K562 (cell line): ENCODE results near the gene GNB2. TPM values are rescaled to one million over a fixed set of nuclear protein-coding genes. Genes with fewer than 3 reads are reported as not detected.

Source experiments
- ATAC-seq: fragments of 200-7000 bp; cut with Tn5 transposase; 3 replicates; pipeline ENCODE4 v1.9.1; 2020; ENCODE audit warnings: moderate library complexity
- BruUV-seq: library from RNA; stranded (reverse); fragments of 400-500 nt; replicated peaks from 2 replicates; lab custom pipeline; 2021; lab: Mats Ljungman, UMichigan
- CTCF ChIA-PET: fragments of 300-600 bp; formaldehyde crosslinking; extraction: SDS; loops from one replicate; lab custom pipeline; 2021; ENCODE audit warnings: low intra/inter-chr PET ratio; lab: Yijun Ruan, JAX
- POLR2A ChIA-PET: fragments of 300-600, 350-650 bp; sonication (Branson Sonifier 250); formaldehyde crosslinking; extraction: SDS; loops from one replicate; lab custom pipeline; 2021; ENCODE audit warnings: antibody characterized with exemption, inconsistent platforms; lab: Yijun Ruan, JAX
- DNase-seq, 4 experiments: peaks; one replicate each; pipeline versions ENCODE4 v3.0.0 to v3.0.0-alpha.2; 2011 to 2018; ENCODE audit warnings: low spot score in 3 of 4, mixed read lengths in 3 of 4; ENCODE audit errors: extremely low read depth in 1 of 4
- FAIRE-seq: peaks from 2 replicates; lab custom pipeline; 2011; peaks lifted over from hg19 to GRCh38; lab: Jason Lieb, UNC
- H2AFZ ChIP-seq: 2 replicates; pipeline ENCODE4 v1.6.0; 2011; ENCODE audit warnings: low read depth, low read length, control low read depth, inconsistent platforms
- H3K27ac ChIP-seq: fragments of 200-600 bp; 3 replicates; pipeline ENCODE4 v1.8.0; 2011; ENCODE audit warnings: low read depth, mild to moderate bottlenecking, control low read depth, inconsistent platforms, low read length, moderate library complexity, mixed read lengths; ENCODE audit errors: extremely low read depth
- H3K27me3 ChIP-seq, 2 experiments: fragments of 300-600 bp in 1 of 2; 2 replicates in 1 of 2; 3 replicates in 1 of 2; pipeline versions ENCODE4 v1.6.0 to v1.8.0; 2011; ENCODE audit warnings: inconsistent platforms in 2 of 2, low read length in 2 of 2, mild to moderate bottlenecking in 1 of 2, mixed read lengths in 1 of 2, moderate library complexity in 1 of 2; ENCODE audit not compliant: control insufficient read depth in 2 of 2, insufficient read depth in 2 of 2
- H3K36me3 ChIP-seq: fragments of 300-600 bp; 3 replicates; pipeline ENCODE4 v1.8.0; 2011; ENCODE audit warnings: mild to moderate bottlenecking, low read length, inconsistent platforms; ENCODE audit not compliant: control insufficient read depth, insufficient read depth
- H3K4me1 ChIP-seq, 2 experiments: fragments of 200-600 bp in 1 of 2; replicated peaks in 1 of 2; 2 replicates in 1 of 2; 3 replicates in 1 of 2; pipeline versions ENCODE4 v1.5.1 to v1.8.0; 2011; ENCODE audit warnings: inconsistent platforms in 2 of 2, low read length in 2 of 2, mild to moderate bottlenecking in 1 of 2, mixed read lengths in 1 of 2, moderate library complexity in 1 of 2; ENCODE audit not compliant: control insufficient read depth in 2 of 2, insufficient read depth in 2 of 2
- H3K4me2 ChIP-seq: 2 replicates; pipeline ENCODE4 v1.6.1; 2011; ENCODE audit warnings: low read length, control low read depth, inconsistent platforms, mixed read lengths; ENCODE audit not compliant: insufficient read depth
- H3K4me3 ChIP-seq: fragments of 200-600 bp; sonication (generic), shearing (Covaris generic); 2 replicates; pipeline ENCODE4 v1.5.1; 2016; ENCODE audit warnings: control low read depth, inconsistent platforms
- H3K79me2 ChIP-seq: fragments of 200-600 bp; 3 replicates; pipeline ENCODE4 v1.8.0; 2011; ENCODE audit warnings: low read length, inconsistent platforms; ENCODE audit not compliant: control insufficient read depth, insufficient read depth
- H3K9ac ChIP-seq, 2 experiments: 2 replicates each; pipeline versions ENCODE4 v1.6.0 to v1.6.1; 2011; ENCODE audit warnings: low read depth in 2 of 2, low read length in 2 of 2, control low read depth in 1 of 2, inconsistent platforms in 1 of 2, mild to moderate bottlenecking in 1 of 2, mixed read lengths in 1 of 2; ENCODE audit not compliant: insufficient read depth in 1 of 2
- H3K9me1 ChIP-seq: one replicate; pipeline ENCODE4 v1.6.0; 2011; ENCODE audit warnings: inconsistent platforms, mild to moderate bottlenecking, low read length, moderate library complexity; ENCODE audit not compliant: control insufficient read depth, insufficient read depth
- H3K9me3 ChIP-seq: replicated peaks from 2 replicates; pipeline ENCODE4 v1.5.1; 2011; ENCODE audit warnings: low read depth, low read length, inconsistent platforms; ENCODE audit not compliant: control insufficient read depth, insufficient read depth
- H4K20me1 ChIP-seq: replicated peaks from 2 replicates; pipeline ENCODE4 v1.6.1; 2011; ENCODE audit warnings: low read length, inconsistent platforms, mixed read lengths; ENCODE audit not compliant: control insufficient read depth, insufficient read depth
- ARID1B ChIP-seq: fragments of 450-650 bp; IDR thresholded peaks from 2 replicates; pipeline ENCODE4 v1.6.1; 2016; ENCODE audit warnings: antibody characterized with exemption, mild to moderate bottlenecking, inconsistent platforms
- CLOCK ChIP-seq: fragments of 250-450 bp; sonication (Bioruptor Pico); IDR thresholded peaks from 2 replicates; pipeline ENCODE4 v1.4.0; 2020; ENCODE audit warnings: mild to moderate bottlenecking, moderate library complexity, borderline replicate concordance
- ETV1 ChIP-seq: fragments of 450-650 bp; conservative IDR thresholded peaks from 2 replicates; pipeline ENCODE4 v1.6.1; 2016; ENCODE audit warnings: missing genetic modification characterization, control low read depth, low read depth, missing compliant biosample characterization
- FOXA1 ChIP-seq: fragments of 450-650 bp; IDR thresholded peaks from 2 replicates; pipeline ENCODE4 v1.6.1; 2016; ENCODE audit warnings: mild to moderate bottlenecking, borderline replicate concordance
- LARP7 ChIP-seq: fragments of 450-650 bp; IDR thresholded peaks from 2 replicates; pipeline ENCODE4 v1.6.1; 2016
- MTA3 ChIP-seq: fragments of 450-650 bp; formaldehyde crosslinking; IDR thresholded peaks from 2 replicates; pipeline ENCODE4 v1.6.1; 2017; ENCODE audit warnings: mild to moderate bottlenecking, borderline replicate concordance
- MXD1 ChIP-seq: fragments of 250-450 bp; sonication (Bioruptor Pico); IDR thresholded peaks from 2 replicates; pipeline ENCODE4 v1.8.0; 2021; ENCODE audit warnings: borderline replicate concordance, mild to moderate bottlenecking, moderate library complexity; ENCODE audit not compliant: poor library complexity, severe bottlenecking
- NONO ChIP-seq, 2 experiments: fragments of 200-400 bp in 1 of 2; fragments of 450-650 bp in 1 of 2; formaldehyde crosslinking in 1 of 2; IDR thresholded peaks; 2 replicates each; pipeline ENCODE4 v1.6.1; 2017; ENCODE audit warnings: low read depth in 2 of 2, mild to moderate bottlenecking in 2 of 2, moderate library complexity in 2 of 2, low read length in 1 of 2
- SNRNP70 ChIP-seq: fragments of 200-400 bp; formaldehyde crosslinking; optimal IDR thresholded peaks from 2 replicates; pipeline ENCODE3; 2017; ENCODE audit warnings: low read depth, low read length
- SP2 ChIP-seq: IDR thresholded peaks from 2 replicates; pipeline ENCODE4 v1.6.1; 2011; ENCODE audit warnings: mild to moderate bottlenecking, low read depth, low read length, moderate library complexity; ENCODE audit not compliant: poor library complexity, severe bottlenecking; ENCODE audit errors: extremely low read depth
- TCF7 ChIP-seq: sonication (generic); IDR thresholded peaks from 2 replicates; pipeline ENCODE4 v1.6.1; 2016; ENCODE audit warnings: antibody characterized with exemption, borderline replicate concordance
- TEAD1 ChIP-seq, 2 experiments: fragments of 450-650 bp in 1 of 2; sonication (generic) in 1 of 2; formaldehyde crosslinking; IDR thresholded peaks; 2 replicates each; pipeline versions ENCODE4 v1.4.0 to v1.8.0; 2020 to 2022; ENCODE audit warnings: mild to moderate bottlenecking in 2 of 2, missing genetic modification reagents in 1 of 2
- U2AF2 ChIP-seq: fragments of 200-400 bp; formaldehyde crosslinking; optimal IDR thresholded peaks from 2 replicates; pipeline ENCODE3; 2017; ENCODE audit warnings: low read depth, mild to moderate bottlenecking, low read length
- ZFP1 ChIP-seq: fragments of 450-650 bp; formaldehyde crosslinking; IDR thresholded peaks from 2 replicates; pipeline ENCODE4 v1.4.0; 2020; ENCODE audit warnings: mild to moderate bottlenecking, mixed read lengths
- ZFP30 ChIP-seq: fragments of 250-450 bp; sonication (Bioruptor Pico); IDR thresholded peaks from 2 replicates; pipeline ENCODE4 v1.8.0; 2022; ENCODE audit warnings: moderate library complexity, mild to moderate bottlenecking, inconsistent platforms, borderline replicate concordance
- ZNF311 ChIP-seq: fragments of 250-450 bp; sonication (Bioruptor Pico); IDR thresholded peaks from 2 replicates; pipeline ENCODE4 v1.4.0; 2020; ENCODE audit warnings: mild to moderate bottlenecking, moderate library complexity
- ZNF696 ChIP-seq: fragments of 250-450 bp; sonication (Bioruptor Pico); conservative IDR thresholded peaks from 2 replicates; pipeline ENCODE4 v1.4.0; 2020; ENCODE audit warnings: mild to moderate bottlenecking, moderate library complexity
- WGBS: fragments of 100-300 bp; shearing (Covaris generic); methylation state at CpG from one replicate; pipeline ENCODE4 v1.1.6; 2016; ENCODE audit warnings: low coverage, mixed read lengths; ENCODE audit not compliant: insufficient coverage; ENCODE audit errors: missing lambda C conversion rate; 5-methylcytosine and 5-hydroxymethylcytosine counted together
- in situ Hi-C: fragments of 300-500 bp; cut with MboI; formaldehyde crosslinking; loops from 4 replicates; pipeline ENCODE4 v1.15.0; 2018; ENCODE audit warnings: inconsistent platforms, mixed read lengths
- intact Hi-C: fragments of 100-400 bp; cut with micrococcal nuclease; formaldehyde crosslinking; loops from 2 replicates; pipeline ENCODE4 v1.14.2; 2022
- polyA plus RNA-seq, 8 experiments: library from polyadenylated mRNA; depleted of rRNA in 4 of 8; stranded (reverse) in 5 of 8; unstranded in 3 of 8; fragments of >200 nt; fragmentation: Nextera tagmentation in 2 of 8; fragmentation: Illumina TruSeq in 1 of 8; extraction: Ambion mirVana in 2 of 8; extraction: Trizol in 1 of 8; gene quantifications; 2 replicates each; pipeline versions ENCODE4 v1.2.1 to v1.2.3, GENCODE V29; 2011 to 2014; ENCODE audit warnings: inconsistent platforms in 1 of 8, missing spikeins in 1 of 8
- total RNA-seq, 7 experiments: library from RNA; depleted of rRNA in 6 of 7; stranded (reverse); fragments of >200 nt in 6 of 7; fragmentation: Illumina TruSeq in 2 of 7; extraction: Trizol in 2 of 7; gene quantifications; 2 replicates each; pipeline versions ENCODE4 v1.2.1 to v1.2.3, GENCODE V29; 2011 to 2021; ENCODE audit warnings: low replicate concordance in 1 of 7

GNB2 gene
- total and polyA plus RNA-seq, 9 of the 15 experiments (the other 6 are each of a cell fraction or from before 2014, with no cell fraction given) = 0.65 to 320 (median 104) TPM

DNA sequence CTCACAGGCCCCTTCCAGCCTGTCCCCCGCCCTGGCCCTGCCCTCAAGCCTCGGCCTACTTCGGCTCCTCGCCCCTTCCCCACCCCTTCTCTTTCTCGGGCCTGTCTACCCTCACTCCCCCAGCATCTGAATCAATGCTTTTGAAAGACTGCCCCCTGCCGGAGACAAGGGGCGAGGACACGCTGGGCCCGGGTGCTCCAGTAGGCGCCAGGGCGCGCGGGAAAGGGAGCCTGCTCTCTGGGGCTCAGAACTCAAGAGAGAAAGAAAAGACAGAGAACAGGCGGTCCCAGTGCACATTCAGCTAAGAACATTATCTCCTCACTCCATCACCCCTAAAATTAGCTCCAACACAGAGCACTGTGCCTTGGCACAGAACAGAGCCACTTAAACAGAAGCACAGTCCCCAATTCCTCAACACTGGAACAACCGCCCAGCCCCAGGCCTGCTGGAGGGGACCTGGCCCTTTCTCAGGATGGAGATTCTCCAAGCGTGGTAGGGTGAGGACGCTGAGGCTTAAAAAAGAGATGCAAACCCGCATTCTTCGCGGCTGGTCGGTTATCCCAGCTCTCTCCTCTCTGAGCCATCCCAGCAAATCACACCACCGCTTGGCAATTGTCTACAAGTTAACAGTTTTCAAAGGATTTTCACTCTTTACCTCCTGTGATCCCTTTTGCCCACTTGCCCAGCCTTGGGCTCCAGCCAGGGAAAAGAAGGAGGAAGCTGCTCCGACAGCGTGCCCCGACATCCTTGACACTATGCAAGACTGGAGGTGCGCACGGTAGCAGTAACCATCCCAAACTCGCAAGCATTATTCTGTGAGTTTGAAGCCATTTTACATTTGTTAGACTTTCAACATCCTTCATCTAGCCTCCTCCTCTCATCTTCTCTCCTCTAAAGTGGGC lies 18.4 kb downstream of the GNB2 start:
- WGBS = 11% methylated on average over 27 of the region's 28 CpGs
- Histone ChIP-seq H3K36me3 (peaks cover 42% of the 10 kb centered on the region; the same call in 2 of the 3 replicates), H3K9me3 (no peaks in the 10 kb centered on the region), H3K79me2 (peaks cover 57% of the 10 kb centered on the region), H3K9me1 (no peaks in the 10 kb centered on the region), H3K27ac (peak overlapping the region; percentile 56), H3K9ac (peak overlapping the region; percentile 90 to 99), H3K4me2 (peak overlapping the region; percentile 92), H3K4me3 (peak overlapping the region; percentile 92), H4K20me1 (peaks cover 24% of the 10 kb centered on the region), H2AFZ (no peak overlapping the region), H3K4me1 (peaks cover 17 to 60% of the 10 kb centered on the region in 2 experiments), H3K27me3 (no peaks in the 10 kb centered on the region)
- CTCF ChIA-PET = interaction anchor here (0.7 to 1.4 kb wide), 8 partner anchors 63 to 223 kb away, joined by 3 to 6 read pairs (median 3); partner anchors contain the start of genes FBXO24, LRCH4 and SLC12A9
- POLR2A ChIA-PET = interaction anchor here (0.6 to 2.5 kb wide), 9 partner anchors 10 to 108 kb away, joined by 3 to 16 read pairs (median 3); partner anchors contain the start of genes FBXO24 and POP7
- ATAC-seq = peak; percentile 91
- in situ Hi-C loops (no loop called here), intact Hi-C loops (loop anchor here (1.0 to 5.0 kb wide), 6 partner anchors 50 to 160 kb away; partner anchors contain the start of genes MOSPD3, SLC12A9 and TFR2)
- BruUV-seq = TSS peak; percentile 61
- peak; percentile 75 for FAIRE-seq
- peak; percentile 82 to 95 (median 88) for DNase-seq
- TF ChIP-seq MXD1 = no peak
- no peak for TF ChIP-seq MTA3
- TF ChIP-seq ZNF311 = no peak
- 0 out of 2 replicates have a peak, but pooled peaks have one; percentile 42 for TF ChIP-seq TCF7
- TF ChIP-seq NONO (IDR thresholded peaks at IDR 0.05; ENCODE audit: low read depth in 2 of 2, low read length in 1 of 2) = 0 out of 4 replicates have a peak, but pooled peaks of 1 of the 2 experiments have one; percentile 50
- no peak for TF ChIP-seq U2AF2
- TF ChIP-seq ZNF696 (CRISPR knock-in tag) = no peak
- TF ChIP-seq ZFP30 (CRISPR knock-in tag) = no peak
- TF ChIP-seq TEAD1 (CRISPR knock-in tag; IDR thresholded peaks at IDR 0.05) = 0 out of 4 replicates have a peak, but pooled peaks of 1 of the 2 experiments have one; percentile 43
- no peak for TF ChIP-seq ETV1 (tag)
- TF ChIP-seq SNRNP70 = no peak
- no peak for TF ChIP-seq ZFP1 (CRISPR knock-in tag)
- TF ChIP-seq SP2 = no peak
- no peak for TF ChIP-seq LARP7
- TF ChIP-seq FOXA1 = no peak
- no peak for TF ChIP-seq ARID1B
- no peak for TF ChIP-seq CLOCK (CRISPR knock-in tag)
